HG03442 (cell line): ENCODE measurements around the gene IGFBP1.

Experiments used
- ATAC-seq: cut with Tn5 transposase; IDR thresholded peaks from one replicate; pipeline ENCODE4 v1.9.1; 2021; ENCODE audit warnings: mild to moderate bottlenecking, moderate library complexity; ENCODE audit not compliant: unreplicated experiment

Gene IGFBP1

DNA sequence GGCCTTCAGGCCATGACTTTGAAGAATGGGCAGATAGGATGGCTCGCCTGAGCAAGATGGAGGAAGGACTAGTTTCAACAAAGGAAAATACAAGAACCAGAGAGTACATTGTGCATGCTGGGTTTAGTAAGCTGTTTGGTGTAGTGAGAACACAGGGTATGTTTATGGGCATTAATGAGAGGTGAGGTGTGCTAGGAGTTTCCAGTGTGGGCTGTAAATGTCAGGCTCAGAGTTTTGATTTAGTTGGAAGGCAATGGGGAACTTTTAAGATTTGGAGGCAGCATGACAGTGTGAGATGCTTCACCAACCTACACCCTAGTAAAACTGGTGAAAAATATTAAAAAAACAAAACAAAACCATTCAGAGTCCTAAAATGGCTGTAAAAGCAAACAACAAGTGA is 13.3 kb downstream of the IGFBP1 start:
- ATAC-seq = no peak

DNA sequence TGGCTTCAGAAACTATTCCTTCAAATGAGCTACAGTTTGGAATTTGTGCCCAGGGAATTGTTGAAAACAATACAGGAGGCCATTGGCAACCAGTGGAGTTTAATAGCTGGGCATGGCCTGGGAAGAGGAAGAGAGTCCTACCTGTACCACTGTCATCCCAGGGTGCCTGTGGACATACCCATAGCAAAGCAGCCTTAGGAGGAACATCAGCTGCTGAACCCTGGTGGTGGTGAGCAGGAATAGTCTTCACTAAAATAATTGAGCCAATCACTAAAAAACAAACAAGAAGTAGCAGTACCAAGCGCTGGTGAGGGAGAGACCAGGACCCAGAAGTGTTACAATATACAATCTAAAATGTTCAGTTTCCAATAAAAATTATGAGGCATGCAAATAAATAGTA is 14.5 kb downstream of the IGFBP1 start:
- ATAC-seq = no peak

DNA sequence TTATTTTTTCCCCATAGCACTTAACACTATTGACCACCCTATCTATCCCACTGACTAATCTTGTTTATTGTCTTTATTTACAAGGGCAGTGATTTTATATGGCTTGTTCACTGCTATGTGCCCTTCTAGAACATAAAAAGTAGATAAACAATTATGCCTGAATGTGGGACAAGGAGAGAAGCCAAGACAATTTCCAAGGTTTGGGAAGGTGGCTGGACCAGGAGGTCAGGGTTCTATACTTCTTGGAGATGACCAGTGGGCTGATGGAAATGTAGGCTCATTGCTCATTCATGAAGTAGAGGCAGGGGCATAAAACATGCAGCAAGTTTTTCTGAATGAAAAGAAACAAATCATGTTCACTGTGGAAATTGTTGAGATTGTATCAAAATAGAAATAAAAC is 21.3 kb downstream of the IGFBP1 start:
- ATAC-seq = no peak

- no peak for ATAC-seq
These were observed 22.6 kb downstream of the IGFBP1 start for GRCh38 chr7:45910855-45911254.

DNA sequence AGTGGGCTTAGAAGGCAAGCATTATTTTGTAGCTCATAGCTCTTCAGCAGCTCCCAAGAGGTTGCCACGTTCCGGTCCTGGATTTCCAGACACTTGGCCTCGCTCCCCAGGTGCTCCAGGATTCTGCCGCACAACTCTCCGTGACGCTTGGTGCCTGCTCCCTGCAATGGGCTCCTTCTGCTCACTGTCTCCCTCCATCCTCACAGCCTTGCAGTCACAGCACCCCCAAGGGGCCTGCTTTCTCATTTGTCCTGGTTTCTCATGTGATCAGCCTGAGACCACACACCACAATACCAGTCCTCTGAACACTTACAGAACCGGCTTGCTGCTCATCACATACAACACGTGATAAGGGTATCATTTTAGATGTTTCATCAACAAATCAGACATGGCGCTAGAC is 23.0 kb downstream of the IGFBP1 start:
- ATAC-seq = no peak

DNA sequence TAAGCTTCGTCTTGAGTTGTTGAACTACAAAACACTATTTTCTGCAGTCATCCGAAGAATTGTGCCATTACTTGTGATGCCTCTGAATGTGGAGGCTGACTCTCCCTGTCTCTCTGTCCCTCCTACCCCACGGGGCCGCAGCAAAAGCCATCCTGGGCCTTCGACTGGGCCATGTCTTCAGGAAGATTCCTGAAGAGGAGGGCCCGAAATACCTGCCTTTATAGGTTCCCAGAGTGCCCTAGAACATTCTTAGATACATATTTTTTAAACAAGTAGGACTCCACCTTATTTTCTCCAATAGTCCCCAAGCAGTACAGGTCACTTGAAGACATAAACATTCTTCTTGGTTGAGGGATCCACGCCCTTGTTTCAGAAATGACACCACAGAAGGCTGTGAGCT is 24.7 kb downstream of the IGFBP1 start:
- no peak for ATAC-seq

GRCh38 chr7:45914911-45915310 is 26.6 kb downstream of the IGFBP1 start:
- no peak for ATAC-seq

DNA sequence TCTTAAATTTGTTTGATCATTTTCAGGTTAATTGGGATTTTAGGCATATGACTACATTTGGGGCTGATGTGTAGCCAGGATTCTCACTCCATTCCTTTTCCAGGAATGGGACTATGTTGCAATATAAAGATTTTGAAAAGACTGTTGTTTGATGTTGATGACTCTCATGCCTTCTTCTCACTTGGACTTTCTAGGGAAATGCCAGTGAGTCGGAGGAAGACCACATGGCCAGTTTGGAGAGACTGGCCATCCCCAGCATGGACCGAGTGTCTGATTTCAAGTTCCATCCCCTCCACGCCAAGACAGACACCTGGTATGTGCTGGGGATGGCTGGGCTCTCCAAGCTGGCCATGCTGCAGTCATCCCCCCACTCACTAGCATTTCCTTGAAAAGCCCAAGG is 27.3 kb downstream of the IGFBP1 start:
- no peak for ATAC-seq

- ATAC-seq = no peak
These were observed 28.8 kb downstream of the IGFBP1 start for GRCh38 chr7:45917064-45917463.

DNA sequence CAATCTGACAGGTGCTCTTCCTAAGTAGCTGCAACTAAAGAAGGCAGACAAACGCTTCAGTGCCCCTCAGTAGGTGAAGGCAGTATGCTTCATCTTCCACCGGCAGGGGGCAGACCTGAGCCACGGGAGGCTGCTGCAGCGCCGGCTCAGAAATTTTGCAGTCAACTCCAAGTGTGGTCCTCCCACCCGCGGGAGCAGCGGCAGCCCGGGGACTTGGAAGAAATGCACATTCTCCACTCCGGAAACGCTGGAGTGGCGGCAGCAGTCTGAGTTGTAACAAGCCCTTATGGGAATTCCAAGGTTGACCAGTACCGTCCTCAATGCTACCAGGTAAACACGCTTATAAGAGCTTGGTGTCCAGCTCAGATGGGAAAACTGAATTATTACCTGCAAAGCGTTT is 29.4 kb downstream of the IGFBP1 start:
- peak; percentile 69 for ATAC-seq

- ATAC-seq = no peak
These were observed 30.3 kb downstream of the IGFBP1 start for GRCh38 chr7:45918556-45918955.

DNA sequence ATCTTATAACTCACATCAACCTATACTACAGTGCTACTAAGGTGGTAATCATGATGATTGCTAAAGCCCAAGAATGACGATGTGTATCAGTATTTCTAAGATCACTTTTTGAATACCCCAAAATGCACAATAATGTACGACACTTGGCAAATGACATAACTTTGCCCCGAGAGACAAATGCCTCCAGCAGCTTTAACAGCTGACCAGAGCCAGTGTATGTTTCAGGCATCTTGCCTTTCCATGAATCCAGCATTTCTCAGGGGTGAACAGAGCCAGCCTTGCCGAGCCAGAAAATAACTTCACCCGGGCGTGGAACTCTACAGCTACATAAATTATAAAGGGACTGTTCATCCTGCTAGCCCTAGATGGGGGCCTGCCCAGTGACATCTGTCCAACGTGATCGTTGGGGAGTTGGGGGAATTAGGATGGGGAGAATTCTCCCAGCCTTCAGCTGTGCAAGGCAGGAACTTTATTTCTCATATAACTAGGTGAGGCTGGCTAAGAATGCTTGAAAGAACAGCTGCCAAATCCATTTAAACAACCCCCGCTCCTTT is 31.0 kb downstream of the IGFBP1 start:
- ATAC-seq = no peak

- no peak for ATAC-seq
These were observed 31.7 kb downstream of the IGFBP1 start for GRCh38 chr7:45919993-45920459.

- no peak for ATAC-seq
These were observed 32.5 kb downstream of the IGFBP1 start, which contains the start of gene IGFBP3 for GRCh38 chr7:45920502-45921380. IGFBP3 (minus strand) TSS chr7:45921272; CDS start chr7:45921140, 132 bp downstream.

DNA sequence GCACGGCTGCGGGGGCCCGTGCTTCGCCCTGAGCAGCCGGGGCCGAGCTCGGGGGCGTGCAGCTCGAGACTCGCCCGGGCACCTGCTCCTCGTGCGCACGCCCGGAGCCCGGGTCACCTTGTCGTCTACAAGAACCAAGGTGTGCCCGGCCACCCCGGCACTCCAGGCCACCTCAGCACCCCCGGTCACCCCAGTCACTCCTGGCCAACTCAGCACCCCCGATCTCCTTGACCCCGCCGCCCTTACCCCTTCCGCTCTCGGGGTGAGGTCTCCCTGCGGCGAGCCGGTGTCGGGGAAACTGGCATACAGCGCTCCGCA is 33.1 kb downstream of the IGFBP1 start:
- no peak for ATAC-seq

DNA sequence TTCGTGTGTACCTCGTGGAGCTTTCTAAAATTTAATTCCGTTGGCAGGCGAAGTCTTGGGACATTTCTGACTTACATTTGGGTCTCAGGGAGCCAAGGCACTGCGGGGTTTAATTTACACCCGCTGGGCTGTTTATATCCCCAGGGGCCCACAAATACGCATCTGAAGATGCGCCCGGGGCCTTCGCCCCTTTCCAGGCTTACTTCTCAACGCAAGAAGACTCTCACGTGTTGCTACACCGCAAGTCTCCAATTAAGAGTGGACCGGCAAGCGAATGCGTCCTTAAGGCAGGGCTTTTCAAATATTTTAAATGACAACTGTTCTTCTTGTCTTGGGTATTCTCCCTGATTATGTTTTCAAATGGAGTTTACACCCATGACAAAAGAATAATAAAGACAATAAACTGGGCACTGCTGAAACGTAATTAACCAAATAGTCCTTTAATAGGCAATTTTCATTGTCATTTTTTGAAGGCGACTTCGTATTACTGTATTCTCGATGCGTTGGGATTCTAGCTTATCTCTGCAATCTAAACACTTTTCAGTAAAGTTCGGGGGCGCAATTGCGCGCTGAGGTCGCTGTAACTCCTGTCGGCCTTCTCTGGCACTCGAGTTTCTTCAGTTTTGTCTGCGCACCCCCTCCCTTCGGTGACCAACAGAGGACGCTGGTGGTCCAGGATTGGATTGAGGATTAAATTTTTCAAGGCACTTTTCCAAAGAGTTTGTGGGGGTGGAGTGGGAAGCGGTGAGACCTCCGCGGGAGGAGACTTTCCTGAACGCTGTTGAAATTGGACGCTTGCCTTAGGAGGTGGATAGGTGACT is 33.6 kb downstream of the IGFBP1 start:
- ATAC-seq = no peak

GRCh38 chr7:45922810-45923209 is 34.5 kb downstream of the IGFBP1 start:
- no peak for ATAC-seq

DNA sequence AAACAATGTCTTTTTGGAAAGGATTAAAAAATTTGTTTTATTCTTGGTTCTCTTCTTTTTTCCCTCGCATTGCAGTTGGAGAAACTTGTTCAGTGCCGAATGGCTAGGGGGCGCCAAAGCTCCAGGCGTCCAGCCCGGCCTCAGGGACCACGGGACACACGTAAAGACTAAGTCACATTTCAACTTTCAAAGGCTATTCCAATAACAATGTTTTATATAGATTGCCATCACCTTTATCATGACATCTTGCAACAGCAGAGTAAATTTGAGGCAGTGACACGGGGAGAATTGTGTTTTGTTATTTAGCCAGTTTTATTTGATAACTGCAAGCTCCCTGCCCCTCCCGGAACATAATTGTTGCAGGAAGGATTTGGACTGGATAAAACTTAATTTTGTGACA is 35.0 kb downstream of the IGFBP1 start:
- ATAC-seq = peak; percentile 44

- ATAC-seq = no peak
These were observed 35.5 kb downstream of the IGFBP1 start for GRCh38 chr7:45923818-45924217.

GRCh38 chr7:45924283-45924682 is 36.0 kb downstream of the IGFBP1 start:
- ATAC-seq = no peak

- ATAC-seq = no peak
These were observed 39.4 kb downstream of the IGFBP1 start for GRCh38 chr7:45927721-45928120.

DNA sequence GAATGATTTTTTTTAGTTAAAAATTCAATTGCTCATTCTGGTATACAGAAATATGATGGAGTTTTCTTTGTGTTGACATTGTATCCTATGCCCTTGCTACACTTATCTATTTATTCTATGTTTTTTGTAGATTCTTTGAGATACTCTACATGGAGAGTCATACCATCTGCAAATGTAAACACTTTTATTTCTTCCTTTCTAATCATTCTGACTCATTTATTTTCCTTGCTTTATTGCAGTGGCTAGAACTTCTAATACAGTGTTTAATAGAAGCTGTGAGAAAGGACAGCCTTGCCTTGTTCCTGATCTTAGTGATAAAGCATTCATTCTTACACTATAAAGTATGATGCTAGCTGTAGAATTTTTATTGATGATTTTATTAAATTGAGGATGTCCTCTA is 42.7 kb downstream of the IGFBP1 start:
- ATAC-seq = no peak
